HCT116 (cell line): Measurements from ENCODE around the gene MAL. TPM values are rescaled to one million over a fixed set of nuclear protein-coding genes. Genes with fewer than 3 reads are reported as not detected.

Experiments
- ATAC-seq: fragments of 200-7000 bp; cut with Tn5 transposase; 2 replicates; pipeline ENCODE4 v1.9.1; 2020; ENCODE audit warnings: mild to moderate bottlenecking, moderate library complexity
- BruUV-seq: library from RNA; stranded (reverse); fragments of 400-500 nt; replicated peaks from 2 replicates; lab custom pipeline; 2021; lab: Mats Ljungman, UMichigan
- CTCF ChIA-PET: fragments of 300-600 bp; sonication (Branson Sonifier 250); formaldehyde crosslinking; loops from one replicate; lab custom pipeline; 2021; ENCODE audit warnings: antibody characterized with exemption; lab: Charles Lee
- POLR2A ChIA-PET: fragments of 300-600, 350-600 bp; sonication (Branson Sonifier 250); formaldehyde crosslinking; loops from one replicate; lab custom pipeline; 2021; ENCODE audit warnings: antibody characterized with exemption; lab: Charles Lee
- RAD21 ChIA-PET, 2 experiments: fragments of 300-600 bp; sonication (Branson Sonifier 250); formaldehyde crosslinking; loops; one replicate each; lab custom pipeline; 2023; ENCODE audit warnings: low total read pairs in 2 of 2; ENCODE audit not compliant: uncharacterized antibody in 2 of 2, unreplicated experiment in 2 of 2, low non-redundant PET in 1 of 2; lab: Charles Lee
- DNase-seq: peaks from one replicate; pipeline ENCODE4 v3.0.0-alpha.2; 2010; ENCODE audit warnings: low read depth, low spot score
- H2AFZ ChIP-seq: fragments of 200-600 bp; shearing (Covaris generic), sonication (generic); 2 replicates; pipeline ENCODE4 v1.6.1; 2017; ENCODE audit warnings: low read depth, mixed run types, mixed read lengths, antibody characterized with exemption, low read length; ENCODE audit not compliant: poor library complexity, severe bottlenecking
- H3K27ac ChIP-seq: 2 replicates; pipeline ENCODE4 v1.5.1; 2012; ENCODE audit warnings: low read depth, low read length
- H3K27me3 ChIP-seq: fragments of 200-600 bp; sonication (generic); 2 replicates; pipeline ENCODE4 v1.6.1; 2016; ENCODE audit warnings: mixed run types, low read length, mixed read lengths; ENCODE audit not compliant: insufficient read depth
- H3K36me3 ChIP-seq, 2 experiments: fragments of 200-500 bp in 1 of 2; fragments of 200-600 bp in 1 of 2; sonication (Bioruptor generic) in 1 of 2; sonication (generic) in 1 of 2; 2 replicates each; pipeline versions ENCODE4 v1.5.1 to v1.6.1; 2014 to 2016; ENCODE audit warnings: low read length in 2 of 2, inconsistent platforms in 1 of 2, mixed read lengths in 1 of 2, mixed run types in 1 of 2; ENCODE audit not compliant: insufficient read depth in 2 of 2, control insufficient read depth in 1 of 2
- H3K4me1 ChIP-seq, 2 experiments: fragments of 200-600 bp in 1 of 2; sonication (generic) in 1 of 2; 2 replicates each; pipeline versions ENCODE4 v1.5.1 to v1.6.1; 2012 to 2017; ENCODE audit warnings: low read length in 2 of 2, inconsistent platforms in 1 of 2, mild to moderate bottlenecking in 1 of 2, mixed read lengths in 1 of 2, mixed run types in 1 of 2, moderate library complexity in 1 of 2; ENCODE audit not compliant: insufficient read depth in 2 of 2, control insufficient read depth in 1 of 2
- H3K4me2 ChIP-seq: fragments of 200-600 bp; sonication (generic); 2 replicates; pipeline ENCODE4 v1.6.1; 2017; ENCODE audit warnings: mixed run types, low read length, mixed read lengths
- H3K4me3 ChIP-seq, 2 experiments: fragments of 200-600 bp in 1 of 2; sonication (generic) in 1 of 2; replicated peaks in 1 of 2; 2 replicates each; pipeline ENCODE4 v1.5.1; 2011 to 2016; ENCODE audit warnings: low read length in 2 of 2, control low read depth in 1 of 2, low read depth in 1 of 2, mild to moderate bottlenecking in 1 of 2, mixed read lengths in 1 of 2, mixed run types in 1 of 2
- H3K79me2 ChIP-seq: fragments of 200-600 bp; sonication (generic); 2 replicates; pipeline ENCODE4 v1.6.1; 2017; ENCODE audit warnings: mild to moderate bottlenecking, mixed run types, low read length, moderate library complexity, mixed read lengths; ENCODE audit not compliant: insufficient read depth
- H3K9ac ChIP-seq: fragments of 200-600 bp; sonication (generic); 2 replicates; pipeline ENCODE4 v1.6.1; 2016; ENCODE audit warnings: low read length, mixed read lengths
- H3K9me2 ChIP-seq: fragments of 200-600 bp; sonication (generic), shearing (Covaris generic); 2 replicates; pipeline ENCODE4 v1.6.1; 2017; ENCODE audit warnings: mixed run types, mild to moderate bottlenecking, moderate library complexity; ENCODE audit not compliant: insufficient read depth
- H3K9me3 ChIP-seq, 2 experiments: fragments of 200-500 bp in 1 of 2; fragments of 200-600 bp in 1 of 2; sonication (Bioruptor generic) in 1 of 2; sonication (generic) in 1 of 2; 2 replicates each; pipeline ENCODE4 v1.6.1; 2014 to 2017; ENCODE audit warnings: low read length in 2 of 2, mixed read lengths in 2 of 2, inconsistent platforms in 1 of 2, low read depth in 1 of 2, mild to moderate bottlenecking in 1 of 2, mixed run types in 1 of 2, moderate library complexity in 1 of 2; ENCODE audit not compliant: control insufficient read depth in 1 of 2, insufficient read depth in 1 of 2
- H4K20me1 ChIP-seq: fragments of 200-600 bp; sonication (generic), shearing (Covaris generic); 2 replicates; pipeline ENCODE4 v1.6.1; 2017; ENCODE audit warnings: mixed run types, mild to moderate bottlenecking, moderate library complexity; ENCODE audit not compliant: insufficient read depth
- CEBPB ChIP-seq: IDR thresholded peaks from 2 replicates; pipeline ENCODE4 v1.6.1; 2012; ENCODE audit warnings: low read depth
- EGR1 ChIP-seq: IDR thresholded peaks from 2 replicates; pipeline ENCODE4 v1.6.1; 2012; ENCODE audit warnings: low read depth
- ELF1 ChIP-seq: IDR thresholded peaks from 2 replicates; pipeline ENCODE4 v1.6.1; 2012; ENCODE audit warnings: low read depth, borderline replicate concordance
- JUND ChIP-seq: IDR thresholded peaks from 2 replicates; pipeline ENCODE4 v1.6.1; 2012
- POLR2A ChIP-seq: IDR thresholded peaks from 2 replicates; pipeline ENCODE4 v1.7.0; 2011; ENCODE audit warnings: borderline replicate concordance; ENCODE audit not compliant: insufficient read depth, insufficient read length; ENCODE audit errors: extremely low read depth
- POLR2AphosphoS5 ChIP-seq: IDR thresholded peaks from 2 replicates; pipeline ENCODE4 v1.6.1; 2011; ENCODE audit warnings: mild to moderate bottlenecking, low read depth, low read length, moderate library complexity
- SP1 ChIP-seq: IDR thresholded peaks from 2 replicates; pipeline ENCODE4 v1.6.1; 2012; ENCODE audit warnings: low read depth
- YY1 ChIP-seq: IDR thresholded peaks from 2 replicates; pipeline ENCODE4 v1.6.1; 2011; ENCODE audit warnings: low read length, low read depth, moderate library complexity, mild to moderate bottlenecking; ENCODE audit not compliant: insufficient replicate concordance; ENCODE audit errors: extremely low read depth
- ZFX ChIP-seq: fragments of 450-650 bp; IDR thresholded peaks from 2 replicates; pipeline ENCODE4 v1.6.1; 2017
- ZNF274 ChIP-seq: fragments of 200-500 bp; sonication (Bioruptor generic); IDR thresholded peaks from 2 replicates; pipeline ENCODE4 v1.6.1; 2014; ENCODE audit warnings: mild to moderate bottlenecking, low read depth, low read length, inconsistent platforms
- intact Hi-C: fragments of 100-400 bp; cut with micrococcal nuclease; formaldehyde crosslinking; loops from 2 replicates; pipeline ENCODE4 v1.10.0; 2022
- total RNA-seq: library from RNA; stranded (reverse); gene quantifications from one replicate; pipeline ENCODE4 v1.2.1, GENCODE V29; 2021; ENCODE audit not compliant: unreplicated experiment
- TF ChIP-seq, protein P1 (sequence below): IDR thresholded peaks from 2 replicates; pipeline ENCODE4 v1.6.1; 2012; ENCODE audit warnings: low read depth
- TF ChIP-seq, protein P2 (sequence below): IDR thresholded peaks from 2 replicates; pipeline ENCODE4 v1.6.1; 2012
- TF ChIP-seq, protein P3 (sequence below), 3 experiments: fragments of 200-600 bp in 1 of 3; sonication (generic) in 1 of 3; IDR thresholded peaks in 2 of 3; conservative IDR thresholded peaks in 1 of 3; 2 replicates each; pipeline ENCODE4 v1.5.1; 2012 to 2017; ENCODE audit warnings: low read depth in 2 of 3, low read length in 2 of 3, antibody characterized with exemption in 1 of 3, borderline replicate concordance in 1 of 3, control low read depth in 1 of 3, mild to moderate bottlenecking in 1 of 3, mixed read lengths in 1 of 3, mixed run types in 1 of 3, moderate library complexity in 1 of 3; ENCODE audit not compliant: insufficient read depth in 1 of 3
- TF ChIP-seq, protein P4 (sequence below): IDR thresholded peaks from 2 replicates; pipeline ENCODE4 v1.6.1; 2012
- TF ChIP-seq, protein P5 (sequence below): IDR thresholded peaks from 2 replicates; pipeline ENCODE4 v1.6.1; 2011; ENCODE audit warnings: mild to moderate bottlenecking, low read length, moderate library complexity; ENCODE audit not compliant: insufficient replicate concordance; ENCODE audit errors: extremely low read depth

MAL gene
- total RNA-seq, 1 experiment from 2014 or later = not detected

DNA sequence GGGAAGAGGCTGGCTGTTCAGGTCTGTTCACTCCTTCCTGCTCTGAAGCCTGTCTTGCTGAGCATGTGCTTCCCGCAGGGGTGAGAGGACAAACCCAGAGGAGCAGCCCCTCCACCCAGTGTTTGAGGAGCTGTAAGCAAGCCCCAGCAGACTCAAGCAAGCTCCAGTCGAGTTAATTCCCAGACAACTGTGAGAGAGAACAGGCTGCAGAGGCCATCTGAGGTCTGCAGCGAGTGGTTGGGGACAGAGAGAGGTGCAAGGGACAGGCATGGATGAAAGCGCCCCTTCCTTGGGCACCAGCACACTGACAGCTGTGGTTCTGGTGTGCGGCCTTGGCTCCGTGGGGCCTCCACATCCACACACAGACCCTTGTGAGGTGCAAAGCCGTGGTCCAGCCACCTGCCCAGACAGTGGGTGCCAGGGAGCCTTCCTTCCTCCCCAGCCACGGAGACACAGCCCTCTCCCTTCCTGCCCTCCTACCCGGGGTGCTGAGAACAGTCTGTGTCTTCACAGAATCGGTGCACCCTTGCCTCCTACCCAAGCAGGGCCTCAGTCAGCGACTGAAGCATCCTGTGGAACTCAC, 36.2 kb downstream of the MAL start:
- no peaks in the 10 kb centered on the region for H3K9me2 ChIP-seq
- no peaks in the 10 kb centered on the region for H3K36me3 ChIP-seq
- no peak overlapping the region for H3K27ac ChIP-seq
- DNase-seq = no peak
- no peaks in the 10 kb centered on the region for H3K9me3 ChIP-seq
- no peak overlapping the region for H2AFZ ChIP-seq
- CTCF ChIA-PET = interaction anchor here (1.0 to 1.5 kb wide), 2 partner anchors 9 to 15 kb away, joined by 3 to 10 read pairs; no protein-coding TSS in a partner anchor
- POLR2A ChIA-PET = no interaction called here
- TF ChIP-seq SP1 = no peak
- TF ChIP-seq ZFX = no peak
- TF ChIP-seq YY1 = no peak
- TF ChIP-seq POLR2A = no peak
- no peak for TF ChIP-seq CEBPB
- TF ChIP-seq, protein P1, sequence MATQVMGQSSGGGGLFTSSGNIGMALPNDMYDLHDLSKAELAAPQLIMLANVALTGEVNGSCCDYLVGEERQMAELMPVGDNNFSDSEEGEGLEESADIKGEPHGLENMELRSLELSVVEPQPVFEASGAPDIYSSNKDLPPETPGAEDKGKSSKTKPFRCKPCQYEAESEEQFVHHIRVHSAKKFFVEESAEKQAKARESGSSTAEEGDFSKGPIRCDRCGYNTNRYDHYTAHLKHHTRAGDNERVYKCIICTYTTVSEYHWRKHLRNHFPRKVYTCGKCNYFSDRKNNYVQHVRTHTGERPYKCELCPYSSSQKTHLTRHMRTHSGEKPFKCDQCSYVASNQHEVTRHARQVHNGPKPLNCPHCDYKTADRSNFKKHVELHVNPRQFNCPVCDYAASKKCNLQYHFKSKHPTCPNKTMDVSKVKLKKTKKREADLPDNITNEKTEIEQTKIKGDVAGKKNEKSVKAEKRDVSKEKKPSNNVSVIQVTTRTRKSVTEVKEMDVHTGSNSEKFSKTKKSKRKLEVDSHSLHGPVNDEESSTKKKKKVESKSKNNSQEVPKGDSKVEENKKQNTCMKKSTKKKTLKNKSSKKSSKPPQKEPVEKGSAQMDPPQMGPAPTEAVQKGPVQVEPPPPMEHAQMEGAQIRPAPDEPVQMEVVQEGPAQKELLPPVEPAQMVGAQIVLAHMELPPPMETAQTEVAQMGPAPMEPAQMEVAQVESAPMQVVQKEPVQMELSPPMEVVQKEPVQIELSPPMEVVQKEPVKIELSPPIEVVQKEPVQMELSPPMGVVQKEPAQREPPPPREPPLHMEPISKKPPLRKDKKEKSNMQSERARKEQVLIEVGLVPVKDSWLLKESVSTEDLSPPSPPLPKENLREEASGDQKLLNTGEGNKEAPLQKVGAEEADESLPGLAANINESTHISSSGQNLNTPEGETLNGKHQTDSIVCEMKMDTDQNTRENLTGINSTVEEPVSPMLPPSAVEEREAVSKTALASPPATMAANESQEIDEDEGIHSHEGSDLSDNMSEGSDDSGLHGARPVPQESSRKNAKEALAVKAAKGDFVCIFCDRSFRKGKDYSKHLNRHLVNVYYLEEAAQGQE = no peak
- TF ChIP-seq, protein P2, sequence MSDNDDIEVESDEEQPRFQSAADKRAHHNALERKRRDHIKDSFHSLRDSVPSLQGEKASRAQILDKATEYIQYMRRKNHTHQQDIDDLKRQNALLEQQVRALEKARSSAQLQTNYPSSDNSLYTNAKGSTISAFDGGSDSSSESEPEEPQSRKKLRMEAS = no peak
- TF ChIP-seq EGR1 = no peak
- no peak for TF ChIP-seq POLR2AphosphoS5
- TF ChIP-seq, protein P3, sequence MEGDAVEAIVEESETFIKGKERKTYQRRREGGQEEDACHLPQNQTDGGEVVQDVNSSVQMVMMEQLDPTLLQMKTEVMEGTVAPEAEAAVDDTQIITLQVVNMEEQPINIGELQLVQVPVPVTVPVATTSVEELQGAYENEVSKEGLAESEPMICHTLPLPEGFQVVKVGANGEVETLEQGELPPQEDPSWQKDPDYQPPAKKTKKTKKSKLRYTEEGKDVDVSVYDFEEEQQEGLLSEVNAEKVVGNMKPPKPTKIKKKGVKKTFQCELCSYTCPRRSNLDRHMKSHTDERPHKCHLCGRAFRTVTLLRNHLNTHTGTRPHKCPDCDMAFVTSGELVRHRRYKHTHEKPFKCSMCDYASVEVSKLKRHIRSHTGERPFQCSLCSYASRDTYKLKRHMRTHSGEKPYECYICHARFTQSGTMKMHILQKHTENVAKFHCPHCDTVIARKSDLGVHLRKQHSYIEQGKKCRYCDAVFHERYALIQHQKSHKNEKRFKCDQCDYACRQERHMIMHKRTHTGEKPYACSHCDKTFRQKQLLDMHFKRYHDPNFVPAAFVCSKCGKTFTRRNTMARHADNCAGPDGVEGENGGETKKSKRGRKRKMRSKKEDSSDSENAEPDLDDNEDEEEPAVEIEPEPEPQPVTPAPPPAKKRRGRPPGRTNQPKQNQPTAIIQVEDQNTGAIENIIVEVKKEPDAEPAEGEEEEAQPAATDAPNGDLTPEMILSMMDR (IDR thresholded peaks at IDR 0.05 in 2 of 3, conservative IDR thresholded peaks at IDR 0.05 in 1 of 3; ENCODE audit: borderline replicate concordance in 1 of 3, insufficient read depth in 1 of 3, low read depth in 2 of 3, low read length in 2 of 3) = no peak
- TF ChIP-seq JUND = no peak
- no peak for TF ChIP-seq ZNF274
- TF ChIP-seq, protein P4, sequence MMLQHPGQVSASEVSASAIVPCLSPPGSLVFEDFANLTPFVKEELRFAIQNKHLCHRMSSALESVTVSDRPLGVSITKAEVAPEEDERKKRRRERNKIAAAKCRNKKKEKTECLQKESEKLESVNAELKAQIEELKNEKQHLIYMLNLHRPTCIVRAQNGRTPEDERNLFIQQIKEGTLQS = no peak
- no peak for TF ChIP-seq ELF1
- TF ChIP-seq, protein P5, sequence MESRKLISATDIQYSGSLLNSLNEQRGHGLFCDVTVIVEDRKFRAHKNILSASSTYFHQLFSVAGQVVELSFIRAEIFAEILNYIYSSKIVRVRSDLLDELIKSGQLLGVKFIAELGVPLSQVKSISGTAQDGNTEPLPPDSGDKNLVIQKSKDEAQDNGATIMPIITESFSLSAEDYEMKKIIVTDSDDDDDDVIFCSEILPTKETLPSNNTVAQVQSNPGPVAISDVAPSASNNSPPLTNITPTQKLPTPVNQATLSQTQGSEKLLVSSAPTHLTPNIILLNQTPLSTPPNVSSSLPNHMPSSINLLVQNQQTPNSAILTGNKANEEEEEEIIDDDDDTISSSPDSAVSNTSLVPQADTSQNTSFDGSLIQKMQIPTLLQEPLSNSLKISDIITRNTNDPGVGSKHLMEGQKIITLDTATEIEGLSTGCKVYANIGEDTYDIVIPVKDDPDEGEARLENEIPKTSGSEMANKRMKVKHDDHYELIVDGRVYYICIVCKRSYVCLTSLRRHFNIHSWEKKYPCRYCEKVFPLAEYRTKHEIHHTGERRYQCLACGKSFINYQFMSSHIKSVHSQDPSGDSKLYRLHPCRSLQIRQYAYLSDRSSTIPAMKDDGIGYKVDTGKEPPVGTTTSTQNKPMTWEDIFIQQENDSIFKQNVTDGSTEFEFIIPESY = no peak
- no peak overlapping the region for H3K9ac ChIP-seq
- RAD21 ChIA-PET = no interaction called here
- no peaks in the 10 kb centered on the region for H3K79me2 ChIP-seq
- no TSS peak for BruUV-seq
- no peaks in the 10 kb centered on the region for H3K27me3 ChIP-seq
- no peak overlapping the region for H3K4me2 ChIP-seq
- no peaks in the 10 kb centered on the region for H3K4me1 ChIP-seq
- H4K20me1 ChIP-seq = no peaks in the 10 kb centered on the region
- intact Hi-C loops = no loop called here
- H3K4me3 ChIP-seq = no peak overlapping the region
- no peak for ATAC-seq
